Psoas muscle (tissue), 8 donors: ENCODE measurements around the gene LDLRAD4. TPM values are rescaled to one million over a fixed set of nuclear protein-coding genes. Genes with fewer than 3 reads are reported as not detected.

ENCODE experiments used
- ATAC-seq, 4 donors: fragments of 200-7000 bp; cut with Tn5 transposase; one replicate each; pipeline ENCODE4 v1.9.1; 2020; ENCODE audit warnings: moderate library complexity in 3 of 4, mild to moderate bottlenecking in 2 of 4
- DNase-seq, 2 donors: peaks; one replicate each; pipeline ENCODE4 v3.0.0-alpha.2; 2020
- H3K27ac ChIP-seq: fragments of 200-600 bp; one replicate; pipeline ENCODE4 v1.8.0; 2022
- H3K27me3 ChIP-seq, 3 donors: fragments of 200-600 bp in 1 of 3; one replicate each; pipeline versions ENCODE4 v1.6.1 to v1.8.0; 2013 to 2022; ENCODE audit warnings: low read length in 2 of 3, mild to moderate bottlenecking in 2 of 3, moderate library complexity in 1 of 3; ENCODE audit not compliant: insufficient read depth in 3 of 3
- H3K36me3 ChIP-seq, 2 donors: fragments of 200-600 bp in 1 of 2; one replicate each; pipeline versions ENCODE4 v1.6.1 to v1.8.0; 2013 to 2022; ENCODE audit warnings: low read depth in 1 of 2, mild to moderate bottlenecking in 1 of 2, moderate library complexity in 1 of 2; ENCODE audit not compliant: insufficient read depth in 1 of 2
- H3K4me1 ChIP-seq: fragments of 200-600 bp; one replicate; pipeline ENCODE4 v1.8.0; 2022
- H3K4me3 ChIP-seq: fragments of 200-600 bp; one replicate; pipeline ENCODE4 v1.8.0; 2022; ENCODE audit warnings: mild to moderate bottlenecking
- H3K9me3 ChIP-seq: fragments of 200-600 bp; one replicate; pipeline ENCODE4 v1.8.0; 2022
- CTCF ChIP-seq: fragments of 200-600 bp; IDR thresholded peaks from one replicate; pipeline ENCODE4 v1.8.0; 2022; ENCODE audit warnings: antibody characterized with exemption
- WGBS, 3 donors: extraction: QIAGEN DNeasy Blood & Tissue Kit; methylation state at CpG; one replicate each; pipeline versions ENCODE4 v1.1.6 to v1.1.7; 2013; 5-methylcytosine and 5-hydroxymethylcytosine counted together
- intact Hi-C, 2 donors: fragments of 100-400 bp; cut with DNase I; formaldehyde crosslinking; loops; one replicate each; pipeline versions ENCODE4 v1.11.0 to v1.14.2; 2022
- polyA plus RNA-seq, 3 donors: library from polyadenylated mRNA; stranded (reverse); fragments of 200-250 nt; gene quantifications; one replicate each; pipeline ENCODE4 v1.2.3, GENCODE V29; 2013
- total RNA-seq, 4 donors: library from RNA; stranded (reverse); fragmentation: NEBNext Ultra II Directional in 2 of 4; extraction: Animal tissue kit (Norgen Biotek cat#: 25700) in 2 of 4; gene quantifications; one replicate each; pipeline versions ENCODE4 v1.2.1 to v1.2.4, GENCODE V29; 2021 to 2023
- donor health status: healthy with polysubstance abuse.
- donor health status: DM: no; HTN: no; CAD: no; lungs with moderate emphysema.
- donor health status: Bipolar disorder and iron deficiency.
- donor health status: healthy.
- donor health status: DM: yes; HTN: yes; CAD: no.
- donor health status: DM: no; HTN: no; CAD: no.
- donor health status: DM: no; HTN: no; CAD: no.
- donor health status: DM: yes; HTN: yes; CAD: no.

Gene LDLRAD4
- total and polyA plus RNA-seq, 7 donors = 1.8 to 13.9 (median 3.8) TPM

GRCh38 chr18:13514558-13514957, 296.0 kb downstream of the LDLRAD4 start:
- no peak for DNase-seq
- Histone ChIP-seq H3K36me3 (no peaks in the 10 kb centered on the region), H3K9me3 (peaks cover 9% of the 10 kb centered on the region), H3K4me1 (peaks cover 51% of the 10 kb centered on the region), H3K4me3 (no peak overlapping the region), H3K27ac (peak overlapping the region; percentile 88), H3K27me3 (no peaks in the 10 kb centered on the region)
- TF ChIP-seq CTCF = no peak
- intact Hi-C loops = no loop called here
- 49 to 74% (median 52%) methylated on average over 4 of the region's 4 CpGs for WGBS, 3 donors
- peak in 2 of 4 donors; percentile 48 to 52 for ATAC-seq

GRCh38 chr18:13516855-13517254, 298.3 kb downstream of the LDLRAD4 start:
- no peaks in the 10 kb centered on the region for H3K27me3 ChIP-seq
- intact Hi-C loops = no loop called here
- no peaks in the 10 kb centered on the region for H3K36me3 ChIP-seq
- H3K4me3 ChIP-seq = no peak overlapping the region
- H3K9me3 ChIP-seq = peaks cover 9% of the 10 kb centered on the region
- H3K27ac ChIP-seq = no peak overlapping the region
- TF ChIP-seq CTCF = no peak
- DNase-seq (no peak), ATAC-seq (no peak)
- 95 to 97% (median 97%) methylated on average over 6 of the region's 6 CpGs for WGBS, 3 donors
- peaks cover 54% of the 10 kb centered on the region for H3K4me1 ChIP-seq

GRCh38 chr18:13517369-13517768, 298.8 kb downstream of the LDLRAD4 start:
- H3K4me3 ChIP-seq = no peak overlapping the region
- ATAC-seq = no peak
- intact Hi-C loops = no loop called here
- H3K36me3 ChIP-seq = no peaks in the 10 kb centered on the region
- peaks cover 54% of the 10 kb centered on the region for H3K4me1 ChIP-seq
- H3K27ac ChIP-seq = no peak overlapping the region
- no peak for TF ChIP-seq CTCF
- WGBS, 3 donors = 84 to 96% (median 86%) methylated on average over 7 of the region's 7 CpGs
- H3K27me3 ChIP-seq = no peaks in the 10 kb centered on the region
- no peak for DNase-seq
- H3K9me3 ChIP-seq = peaks cover 9% of the 10 kb centered on the region

GRCh38 chr18:13518382-13518781, 299.8 kb downstream of the LDLRAD4 start:
- H3K9me3 ChIP-seq = peaks cover 9% of the 10 kb centered on the region
- intact Hi-C loops = no loop called here
- DNase-seq (no peak), ATAC-seq (no peak)
- no peaks in the 10 kb centered on the region for H3K36me3 ChIP-seq
- H3K27ac ChIP-seq = no peak overlapping the region
- WGBS, 3 donors = 76 to 93% (median 78%) methylated on average over 4 of the region's 4 CpGs
- TF ChIP-seq CTCF = no peak
- H3K27me3 ChIP-seq = no peaks in the 10 kb centered on the region
- H3K4me1 ChIP-seq = peaks cover 47% of the 10 kb centered on the region
- H3K4me3 ChIP-seq = no peak overlapping the region

GRCh38 chr18:13520306-13520705, 301.7 kb downstream of the LDLRAD4 start:
- ATAC-seq (peak; percentile 74 to 95 (median 92)), DNase-seq (peak; percentile 61 to 90)
- 24 to 46% (median 28%) methylated on average over 6 of the region's 6 CpGs for WGBS, 3 donors
- H3K4me3 ChIP-seq = no peak overlapping the region
- no peaks in the 10 kb centered on the region for H3K27me3 ChIP-seq
- peaks cover 36% of the 10 kb centered on the region for H3K4me1 ChIP-seq
- TF ChIP-seq CTCF = no peak
- peaks cover 9% of the 10 kb centered on the region for H3K9me3 ChIP-seq
- peak overlapping the region; percentile 60 for H3K27ac ChIP-seq
- no peaks in the 10 kb centered on the region for H3K36me3 ChIP-seq
- intact Hi-C loops = no loop called here
